NCI-H748 treated with DMSO at 0.1 percent for 48 hours (cell line): ENCODE measurements around the gene TRIP13.
"Not testable (repeated sequence)": the region's sequence is repeated elsewhere in the genome, so short reads cannot be mapped to it uniquely, and the experiment has no call there.

Source experiments
- DNase-seq: peaks from one replicate; lab custom pipeline; 2025; lab: John Stamatoyannopoulos, UW

The TRIP13 gene

DNA sequence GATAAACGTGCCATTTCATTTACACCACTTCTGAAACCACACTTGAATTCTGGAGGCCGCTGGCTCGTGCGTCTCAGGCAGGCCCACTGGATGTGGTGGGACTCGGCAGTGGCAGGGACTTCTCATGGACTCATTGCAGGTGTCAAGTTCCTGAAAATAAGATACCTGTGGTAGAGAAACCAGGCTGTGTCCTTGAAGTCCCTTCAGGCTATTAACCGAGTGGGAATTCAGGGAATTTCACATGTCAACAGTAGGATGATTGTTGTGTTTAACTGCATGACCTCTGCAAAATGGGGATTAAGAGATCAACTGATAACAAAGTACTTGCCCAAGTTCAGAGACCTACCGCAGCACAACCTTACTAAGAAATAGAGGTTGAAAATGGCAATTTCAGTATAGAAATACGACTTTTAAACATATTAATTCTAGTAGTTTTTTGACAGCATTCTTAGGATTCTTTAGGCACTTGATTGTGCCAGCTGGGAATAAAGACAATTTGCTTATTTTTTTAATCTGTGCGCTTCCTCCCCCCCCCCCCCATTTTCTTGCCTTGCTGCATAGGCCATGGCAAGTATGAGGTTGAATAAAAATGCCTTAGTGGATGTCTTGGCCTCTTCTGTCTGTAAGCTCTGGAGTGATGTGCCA, 26.8 kb downstream of the TRIP13 start:
- no peak for DNase-seq

DNA sequence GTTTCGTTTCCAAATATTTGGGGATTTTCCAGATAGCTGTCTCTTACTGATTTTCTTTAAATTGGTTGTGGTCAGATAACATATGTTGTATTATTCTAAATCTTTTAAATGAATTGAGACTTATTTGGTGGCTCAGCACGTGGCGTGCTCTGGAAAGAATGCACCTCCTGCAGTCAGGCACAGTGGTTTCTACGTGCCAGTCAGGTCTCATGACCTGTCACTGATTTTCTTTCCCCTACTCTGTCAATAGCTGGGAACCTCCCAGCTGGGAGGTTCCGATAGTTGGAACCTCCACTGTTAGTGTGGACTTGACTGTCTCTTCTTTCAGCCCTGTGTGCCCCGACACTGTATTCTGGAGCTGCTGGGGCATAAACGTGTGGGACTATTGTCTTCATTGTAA, 27.6 kb downstream of the TRIP13 start:
- DNase-seq: no peak

DNA sequence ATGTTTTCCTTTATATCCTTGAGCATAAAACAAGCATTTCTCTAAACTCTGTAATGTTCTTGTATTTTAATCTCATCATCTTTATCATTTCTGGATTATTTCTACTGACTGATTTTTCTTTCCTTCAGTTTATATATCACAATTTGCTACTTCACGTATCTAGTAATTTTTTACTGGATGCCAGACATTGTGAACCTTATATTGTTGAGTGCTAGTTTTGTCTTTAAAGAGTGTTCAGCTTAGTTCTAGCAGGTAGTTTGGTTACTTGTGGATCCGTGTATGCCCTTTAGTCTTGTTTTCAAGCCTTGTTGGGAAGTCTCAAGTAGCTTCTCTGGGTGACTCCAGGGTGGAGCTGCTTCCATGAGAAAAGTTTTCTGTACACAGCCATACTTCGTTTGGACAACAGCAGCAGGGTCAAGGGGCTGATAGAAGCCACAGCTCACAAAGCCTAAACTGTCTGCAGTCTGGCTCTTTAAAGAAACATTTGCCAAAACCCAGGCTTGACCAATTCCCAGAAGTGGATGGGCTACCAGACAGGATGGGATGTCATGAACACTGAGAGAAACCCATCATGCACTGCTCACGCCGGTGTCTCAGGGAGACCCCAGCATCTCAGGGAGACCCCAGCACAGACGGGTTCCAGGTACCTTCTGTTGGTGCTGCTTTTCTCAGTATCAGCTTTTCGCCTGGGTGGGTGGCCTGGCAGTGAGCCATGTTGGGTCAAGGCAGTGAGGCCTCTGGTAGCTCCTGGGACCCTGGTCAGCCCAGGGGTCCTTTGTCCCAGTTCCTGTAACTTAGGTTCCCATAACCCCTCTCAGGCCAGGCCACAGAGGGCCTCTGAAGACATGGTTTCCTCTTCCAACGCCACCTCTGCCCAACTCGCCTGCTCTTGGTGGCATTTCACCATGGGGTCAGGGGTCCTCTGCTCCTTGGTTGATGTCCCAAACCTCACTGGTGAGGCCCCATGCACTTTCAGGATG, 29.1 kb downstream of the TRIP13 start:
- no peak for DNase-seq

DNA sequence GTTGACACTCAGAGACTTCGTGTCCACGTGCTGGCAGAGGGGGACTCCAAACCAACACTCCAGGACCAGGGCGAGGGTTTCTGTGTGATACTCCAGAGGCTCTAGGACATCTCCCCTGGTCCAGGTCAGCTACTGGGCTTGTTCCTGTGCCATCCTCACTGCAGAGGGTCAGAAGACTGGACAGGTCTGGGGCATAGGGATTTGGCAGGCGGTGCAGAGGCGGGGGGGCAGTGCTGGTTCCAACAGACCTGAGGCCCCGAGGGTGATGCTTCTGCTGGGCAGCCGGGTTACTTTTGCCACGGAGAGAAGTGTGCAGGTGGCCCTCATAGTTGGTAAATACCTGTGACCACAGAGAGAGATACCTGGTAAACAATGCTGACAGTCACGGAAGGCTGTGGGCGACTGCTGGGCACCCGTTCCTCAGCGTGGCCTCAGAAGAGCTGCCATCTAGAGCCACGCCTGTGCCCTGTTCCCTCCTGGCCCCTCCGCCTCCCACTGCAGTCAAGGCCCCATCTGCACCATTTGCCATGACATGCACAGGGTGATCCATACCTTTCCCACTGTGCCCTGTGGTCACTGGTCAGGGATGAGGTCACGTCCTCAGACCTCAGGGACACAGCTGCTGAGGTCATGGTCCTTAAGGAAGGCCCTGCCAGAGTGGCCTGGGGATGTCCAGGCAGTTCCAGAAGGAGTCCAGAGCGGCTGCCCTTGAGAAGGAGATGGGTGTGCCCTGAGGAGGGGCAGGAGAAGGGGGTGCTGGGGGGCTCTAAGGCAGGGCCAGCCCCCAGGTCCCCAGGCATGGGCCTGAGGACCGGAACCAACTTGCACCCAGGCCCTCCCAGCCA, 30.0 kb downstream of the TRIP13 start:
- no peak for DNase-seq

DNA sequence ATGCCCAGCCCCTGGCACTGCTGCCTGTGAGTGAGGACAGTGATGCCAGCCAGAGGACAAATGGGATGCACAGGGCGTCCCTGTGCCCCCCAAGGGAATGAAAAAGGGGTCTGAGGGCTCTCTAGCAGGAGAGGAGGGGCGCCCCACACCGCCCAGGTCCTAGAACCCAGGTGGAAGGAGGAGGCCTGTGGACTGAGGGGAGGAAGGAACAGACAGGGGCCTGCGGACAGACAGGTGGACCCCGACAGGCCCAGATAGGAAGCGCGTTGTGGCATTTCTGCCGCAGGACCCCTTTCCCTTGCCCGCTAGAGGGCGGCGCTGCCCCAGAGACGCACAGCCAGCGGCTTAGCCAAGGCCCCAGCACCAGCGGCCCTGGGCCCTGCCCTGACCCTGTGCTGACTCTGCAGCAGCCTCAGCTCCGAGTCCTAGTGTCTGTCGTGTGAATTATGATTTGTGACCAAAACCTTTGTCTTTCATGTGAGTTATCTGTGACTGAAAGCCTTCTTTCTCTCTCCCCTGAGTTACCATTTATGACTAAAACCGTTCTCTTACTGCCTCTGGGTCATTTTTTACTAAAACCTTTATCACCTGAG, 30.7 kb downstream of the TRIP13 start:
- peak; percentile 89 for DNase-seq

DNA sequence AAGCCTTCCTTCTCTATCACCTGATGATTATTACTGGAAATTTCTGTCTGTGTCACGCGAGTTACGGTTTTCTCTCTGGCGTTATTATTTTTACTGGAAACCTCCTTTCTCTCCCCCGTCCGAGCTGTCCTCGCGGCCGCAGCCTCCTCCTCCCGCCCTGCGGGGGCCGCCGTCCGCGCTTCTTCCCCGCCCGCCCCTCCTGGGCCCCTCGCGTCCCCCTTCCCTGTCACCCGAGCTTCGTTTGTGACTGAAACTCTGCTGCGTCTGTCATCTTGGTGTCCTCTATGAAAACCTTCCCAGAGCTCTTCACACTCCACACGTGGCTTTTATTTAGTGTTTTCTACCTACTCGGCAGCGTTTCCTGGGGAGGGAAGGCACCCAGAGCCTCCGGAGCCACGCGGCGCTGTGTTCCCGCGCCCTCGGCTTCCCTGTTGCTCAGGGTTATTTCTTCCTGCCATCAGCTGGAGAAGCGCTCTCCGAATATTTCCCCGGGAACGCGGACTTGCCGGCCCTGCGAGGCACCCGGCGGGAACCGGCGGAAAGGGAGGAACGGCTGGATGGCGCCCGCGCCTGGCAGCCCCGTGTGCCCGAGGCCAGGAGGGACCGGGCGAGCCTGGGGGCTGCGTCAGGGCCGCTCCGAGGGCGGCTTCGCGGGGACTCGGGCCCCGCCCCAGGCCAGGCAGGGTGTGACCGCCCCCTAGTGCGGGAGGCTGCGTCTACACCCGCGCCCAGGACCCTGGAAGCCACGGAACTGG, 33.9 kb downstream of the TRIP13 start:
- no peak for DNase-seq

DNA sequence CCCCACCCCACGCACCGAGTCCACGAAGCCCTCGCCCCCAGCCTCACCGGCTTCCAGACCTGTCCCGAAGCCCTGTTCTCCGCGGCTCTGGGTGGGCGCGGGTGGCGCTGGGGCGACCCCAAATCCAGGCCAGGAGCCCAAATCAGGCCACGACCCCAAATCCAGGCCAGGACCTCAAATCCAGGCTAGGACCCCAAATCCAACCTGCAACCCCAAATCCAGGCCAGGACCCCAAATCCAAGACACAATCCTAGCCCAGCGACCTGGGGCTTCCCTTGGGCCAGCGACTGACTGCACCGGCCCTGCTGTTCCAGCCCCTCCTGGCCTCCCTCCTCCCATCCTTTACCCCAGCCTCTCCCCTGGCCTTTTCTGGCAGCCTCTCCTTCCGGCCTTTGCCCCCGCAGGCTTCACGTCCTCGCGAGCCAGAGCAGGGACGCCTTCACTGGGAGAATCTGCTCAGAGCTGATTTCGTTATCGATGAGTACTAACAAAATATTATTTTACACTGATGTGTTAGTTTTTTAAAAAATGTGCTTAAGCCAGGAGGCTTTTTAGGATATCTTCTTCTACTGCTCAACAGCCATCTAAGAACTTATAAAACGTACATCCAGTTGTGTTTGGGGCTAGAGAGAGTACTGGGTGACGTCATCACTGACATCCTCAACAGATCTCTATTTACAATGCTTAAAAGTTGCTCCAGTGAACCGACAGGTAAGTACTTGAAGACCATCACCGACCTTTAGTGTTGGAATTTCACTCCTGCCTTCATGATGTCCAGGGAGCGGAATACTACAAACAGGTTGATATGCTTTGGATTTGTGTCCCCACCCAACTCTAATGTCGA, 34.7 kb downstream of the TRIP13 start:
- no peak for DNase-seq

DNA sequence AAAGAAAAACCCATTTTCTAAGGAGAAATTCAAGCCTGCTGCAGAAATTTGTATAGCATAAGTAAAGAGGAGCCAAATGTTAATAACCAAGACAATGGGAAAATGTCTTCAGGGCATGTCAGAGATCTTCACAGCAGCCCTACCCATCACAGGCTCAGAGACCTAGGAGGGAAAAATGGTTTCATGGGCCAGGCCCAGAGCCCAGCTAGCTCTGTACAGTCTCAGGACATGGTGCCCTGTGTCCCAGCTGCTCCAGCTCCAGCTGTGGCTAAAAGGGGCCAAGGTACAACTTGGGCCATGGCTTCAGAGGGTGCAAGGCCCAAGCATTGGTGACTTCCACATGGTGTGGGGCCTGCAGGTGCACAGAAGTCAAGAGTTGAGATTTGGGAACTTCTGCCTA, 36.5 kb downstream of the TRIP13 start:
- DNase-seq: not testable (repeated sequence)

DNA sequence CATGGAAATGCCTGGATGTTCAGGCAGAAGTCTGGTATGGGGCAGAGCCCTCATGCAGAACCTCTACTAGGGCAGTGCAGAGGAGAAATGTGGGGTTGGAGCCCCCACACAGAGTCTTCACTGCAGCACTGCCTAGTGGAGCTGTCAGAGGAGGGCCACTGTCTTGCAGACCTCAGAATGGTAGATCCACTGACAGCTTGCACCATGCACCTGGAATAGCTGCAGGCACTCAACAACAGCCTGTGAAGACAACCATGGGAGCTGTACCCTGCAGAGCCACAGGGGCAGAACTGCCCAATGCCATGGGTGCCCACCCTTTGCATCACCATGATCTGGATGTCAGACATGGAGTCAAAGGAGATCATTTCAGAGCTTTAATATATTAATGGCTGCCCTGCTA, 36.9 kb downstream of the TRIP13 start:
- no peak for DNase-seq

DNA sequence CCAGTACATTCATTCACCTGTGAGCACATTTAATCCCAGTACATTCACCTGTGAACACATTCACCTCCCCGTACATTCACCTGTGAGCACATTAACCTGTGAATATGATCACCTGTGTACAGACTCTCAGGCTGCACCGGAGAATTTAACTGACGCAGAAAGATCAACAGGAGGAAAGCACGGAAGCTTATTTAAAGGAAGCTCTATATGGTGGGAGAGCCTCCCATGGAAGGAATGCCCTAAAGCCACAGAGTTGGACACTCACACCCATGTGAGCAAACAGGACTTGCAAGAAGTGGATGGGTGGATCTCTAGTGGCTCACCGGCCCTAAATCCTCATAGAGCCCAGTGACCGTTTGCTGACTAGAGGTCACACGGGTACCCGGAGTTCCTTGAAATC, 38.2 kb downstream of the TRIP13 start:
- no peak for DNase-seq

DNA sequence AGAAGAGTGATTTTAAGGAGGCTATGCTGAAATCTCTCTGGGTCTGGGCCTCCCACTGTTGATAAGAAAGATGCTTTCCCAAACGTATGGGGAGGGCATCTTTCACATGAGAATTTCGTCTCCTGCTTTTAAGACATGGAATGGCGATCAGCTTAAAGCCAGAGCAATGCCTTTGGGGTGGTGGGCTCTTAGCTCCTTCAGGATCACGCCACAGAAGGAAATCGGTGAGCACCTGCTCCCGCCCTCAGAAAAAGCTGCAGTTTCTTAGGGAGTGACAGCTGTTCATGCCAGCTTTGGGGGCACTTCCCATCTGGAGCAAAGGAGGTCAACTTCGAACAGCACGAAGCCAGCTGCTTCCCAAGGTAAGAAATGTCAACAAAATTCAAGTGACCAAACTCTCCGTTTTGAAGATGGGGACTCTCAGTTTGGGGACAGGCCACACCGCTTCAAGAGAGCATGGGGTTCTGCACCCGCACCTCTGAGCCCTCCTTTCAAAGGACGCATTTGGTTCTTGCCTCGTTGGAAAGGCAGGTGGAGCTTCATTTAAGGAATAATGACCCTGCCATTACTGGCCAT, 39.0 kb downstream of the TRIP13 start:
- no peak for DNase-seq

DNA sequence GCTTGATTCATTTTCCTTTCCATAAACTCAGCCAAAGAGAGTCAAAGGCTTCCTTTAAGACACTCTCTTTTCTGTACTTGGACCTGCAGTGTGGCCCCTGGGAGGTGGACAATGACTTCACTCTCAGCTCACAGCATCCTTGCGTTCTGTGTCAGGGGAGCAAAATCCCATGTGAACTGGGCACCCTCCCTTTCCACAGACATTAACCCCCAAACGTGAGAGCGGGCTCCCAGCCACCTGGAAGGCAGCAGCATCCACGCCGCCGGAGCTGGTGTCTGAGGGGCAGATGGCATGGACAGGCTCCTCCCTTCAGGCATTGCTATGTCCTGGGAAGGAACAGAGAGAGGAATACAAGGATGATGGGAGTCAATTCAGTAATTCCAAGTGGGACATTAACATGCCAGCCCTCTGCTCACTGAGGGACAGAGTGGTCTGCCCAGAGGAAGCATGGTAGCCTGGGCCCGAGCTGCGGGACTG, 39.5 kb downstream of the TRIP13 start:
- DNase-seq: no peak

DNA sequence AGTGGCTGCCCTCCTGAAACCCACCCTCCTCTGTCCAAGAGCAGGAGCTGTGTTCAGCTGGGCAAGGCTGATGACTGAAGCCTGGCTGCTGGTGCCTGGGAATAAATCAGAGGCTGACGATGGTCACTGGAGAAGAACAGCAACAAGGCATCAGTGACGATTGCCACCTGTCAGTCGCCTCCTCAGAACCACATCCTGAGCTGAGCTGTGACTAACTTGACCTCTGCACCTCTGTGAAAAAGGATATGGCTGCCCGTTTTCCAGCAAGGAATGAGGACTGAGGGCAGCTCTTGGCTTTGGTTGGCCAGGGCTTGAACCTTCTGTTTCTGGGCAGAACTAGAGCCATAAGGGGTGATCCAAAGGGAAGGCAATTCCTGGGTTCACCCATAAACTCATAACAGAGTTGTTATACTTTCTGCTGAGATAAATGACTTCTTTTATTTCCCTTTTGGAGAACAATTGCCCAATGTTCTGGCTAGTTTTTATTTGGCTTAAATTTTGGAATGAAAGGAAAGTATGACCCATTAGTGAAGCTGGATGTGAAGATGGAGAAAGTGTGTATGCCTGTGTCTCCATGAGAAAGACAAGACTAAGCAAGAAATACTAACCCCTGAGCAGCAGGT, 40.1 kb downstream of the TRIP13 start:
- DNase-seq: no peak

DNA sequence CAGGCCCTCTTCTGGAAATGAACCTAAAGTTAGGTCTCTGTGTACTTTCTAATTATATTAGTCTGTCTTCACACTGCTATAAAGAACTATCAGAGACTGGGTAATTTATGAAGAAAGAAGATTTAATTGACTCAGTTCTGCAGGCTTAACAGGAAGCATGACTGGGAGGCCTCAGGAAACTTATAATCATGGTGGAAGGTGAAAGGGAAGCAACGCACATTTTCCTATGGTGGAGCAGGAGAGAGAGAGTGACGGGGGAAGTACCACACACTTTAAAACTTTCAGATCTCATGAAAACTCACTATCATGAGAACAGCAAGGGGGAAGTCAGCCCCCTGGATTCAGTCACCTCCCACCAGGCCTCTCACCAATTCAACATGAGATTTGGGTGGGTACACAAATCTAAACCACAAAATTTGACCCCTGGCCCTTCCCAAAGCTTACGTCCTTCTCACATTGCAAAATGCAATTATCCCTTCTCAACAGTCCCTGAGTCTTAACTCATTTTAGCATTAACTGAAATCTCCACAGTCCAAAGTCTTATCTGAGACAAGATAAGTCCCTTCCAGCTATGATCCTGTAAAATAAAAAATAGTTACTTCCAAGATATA, 40.7 kb downstream of the TRIP13 start:
- no peak for DNase-seq

DNA sequence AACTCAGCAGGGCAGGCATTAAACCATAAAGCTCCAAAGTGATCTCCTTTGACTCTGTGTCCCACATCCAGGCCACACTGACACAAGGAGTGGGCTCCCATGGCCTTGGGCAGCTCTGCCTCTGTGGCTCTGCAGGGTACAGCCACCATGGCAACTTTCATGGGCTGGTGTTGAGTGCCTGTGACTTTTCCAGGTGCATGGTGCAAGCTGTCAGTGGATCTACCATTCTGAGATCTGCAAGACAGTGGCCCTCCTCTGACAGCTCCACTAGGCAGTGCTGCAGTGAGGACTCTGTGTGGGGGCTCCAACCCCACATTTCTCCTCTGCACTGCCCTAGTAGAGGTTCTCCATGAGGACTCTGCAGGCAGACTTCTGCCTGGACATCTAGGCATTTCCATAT, 41.3 kb downstream of the TRIP13 start:
- not testable (repeated sequence) for DNase-seq

DNA sequence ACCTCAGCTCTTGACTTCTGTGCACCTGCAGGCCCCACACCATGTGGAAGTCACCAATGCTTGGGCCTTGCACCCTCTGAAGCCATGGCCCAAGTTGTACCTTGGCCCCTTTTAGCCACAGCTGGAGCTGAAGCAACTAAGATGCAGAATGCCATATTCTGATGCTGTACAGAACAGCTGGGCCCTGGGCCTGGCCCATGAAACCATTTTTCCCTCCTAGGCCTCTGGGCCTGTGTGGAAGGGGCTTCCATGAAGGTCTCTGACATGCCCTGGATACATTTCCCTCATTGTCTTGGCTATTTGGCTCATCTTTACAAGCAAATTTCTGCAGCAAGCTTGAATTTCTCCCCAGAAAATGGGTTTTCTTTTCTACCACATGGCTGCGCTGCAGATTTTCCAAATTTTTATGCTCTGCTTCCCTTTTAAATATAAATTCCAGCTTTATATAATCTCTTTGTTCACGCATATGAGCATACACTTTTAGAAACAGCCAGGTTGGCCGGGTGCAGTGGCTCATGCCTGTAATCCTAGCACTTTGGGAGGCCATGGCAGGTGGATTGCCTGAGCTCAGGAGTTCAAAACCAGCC, 41.8 kb downstream of the TRIP13 start:
- not testable (repeated sequence) for DNase-seq

DNA sequence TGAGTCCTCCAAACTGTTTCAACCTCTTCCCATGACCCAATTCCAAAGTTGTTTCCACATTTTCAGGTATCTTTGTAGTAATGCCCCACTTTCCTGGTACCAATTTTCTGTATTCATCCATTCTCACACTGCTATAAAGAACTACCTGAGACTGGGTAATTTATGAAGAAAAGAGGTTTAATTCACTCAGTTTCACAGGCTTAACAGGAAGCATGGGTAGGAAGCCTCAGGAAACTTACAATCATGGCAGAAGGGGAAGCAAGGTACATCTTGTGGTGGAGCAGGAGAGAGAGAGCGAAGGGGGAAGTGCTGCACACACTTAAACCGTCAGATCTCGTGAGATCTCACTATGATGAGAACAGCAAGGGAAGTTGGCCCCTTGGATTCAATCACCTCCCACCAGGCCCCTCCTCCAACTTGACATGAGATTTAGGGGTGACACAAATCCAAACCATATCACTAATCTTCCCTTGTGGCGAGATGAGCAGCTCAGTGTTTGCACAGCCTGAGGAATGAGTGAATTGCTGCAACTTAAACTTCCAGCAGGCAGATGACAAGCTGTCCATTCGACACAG, 42.9 kb downstream of the TRIP13 start:
- no peak for DNase-seq
